HEK293 (cell line): ENCODE measurements around the gene MSMO1.
A peak's percentile ranks its signal among the peaks of the same experiment; 100 is the strongest.

Experiments
- CTCF ChIA-PET: fragments of 350-600 bp; formaldehyde crosslinking; extraction: SDS; loops from one replicate; lab custom pipeline; 2021; ENCODE audit warnings: antibody characterized with exemption; lab: Yijun Ruan, JAX
- POLR2A ChIA-PET: fragments of 300-600 bp; formaldehyde crosslinking; extraction: SDS; loops from one replicate; lab custom pipeline; 2020; ENCODE audit warnings: antibody characterized with exemption, inconsistent platforms; lab: Yijun Ruan, JAX
- H3K27ac ChIP-seq: fragments of 200-500 bp; sonication (Bioruptor generic); 2 replicates; pipeline ENCODE4 v1.5.1; 2014; ENCODE audit warnings: low read depth, low read length, control low read depth, inconsistent platforms; ENCODE audit errors: extremely low read depth
- H3K36me3 ChIP-seq, 2 experiments: fragments of 200-500 bp in 1 of 2; sonication (Bioruptor generic) in 1 of 2; 1 replicate in 1 of 2; 2 replicates in 1 of 2; pipeline ENCODE4 v1.5.1; 2014 to 2017; ENCODE audit warnings: inconsistent platforms in 2 of 2, low read length in 2 of 2; ENCODE audit not compliant: control insufficient read depth in 2 of 2, insufficient read depth in 1 of 2
- H3K4me1 ChIP-seq: fragments of 200-500 bp; sonication (Bioruptor generic); 2 replicates; pipeline ENCODE4 v1.5.1; 2014; ENCODE audit warnings: mild to moderate bottlenecking, low read length, inconsistent platforms; ENCODE audit not compliant: control insufficient read depth, insufficient read depth
- H3K4me3 ChIP-seq: 2 replicates; pipeline ENCODE4 v1.5.1; 2011; ENCODE audit warnings: low read depth, mild to moderate bottlenecking, control low read depth, low read length, moderate library complexity
- H3K9me3 ChIP-seq: fragments of 200-500 bp; sonication (Bioruptor generic); 2 replicates; pipeline ENCODE4 v1.5.1; 2014; ENCODE audit warnings: low read depth, low read length, inconsistent platforms; ENCODE audit not compliant: control insufficient read depth, insufficient read depth
- CTCF ChIP-seq: fragments of 450-650 bp; formaldehyde crosslinking; IDR thresholded peaks from 2 replicates; pipeline ENCODE4 v1.5.1; 2016; ENCODE audit warnings: missing biosample characterization, missing genetic modification characterization
- EGR2 ChIP-seq: fragments of 450-650 bp; formaldehyde crosslinking; IDR thresholded peaks from 2 replicates; pipeline ENCODE4 v1.5.1; 2016; ENCODE audit warnings: low read depth, missing biosample characterization, missing genetic modification characterization
- GLIS1 ChIP-seq: fragments of 450-650 bp; formaldehyde crosslinking; IDR thresholded peaks from 2 replicates; pipeline ENCODE4 v1.5.1; 2016; ENCODE audit warnings: missing biosample characterization, missing genetic modification characterization
- HIC1 ChIP-seq: fragments of 450-650 bp; formaldehyde crosslinking; IDR thresholded peaks from 2 replicates; pipeline ENCODE4 v1.5.1; 2016; ENCODE audit warnings: missing biosample characterization, missing genetic modification characterization
- KLF16 ChIP-seq: fragments of 450-650 bp; formaldehyde crosslinking; IDR thresholded peaks from 2 replicates; pipeline ENCODE4 v1.5.1; 2017; ENCODE audit warnings: missing biosample characterization, missing genetic modification characterization
- PRDM1 ChIP-seq: fragments of 450-650 bp; formaldehyde crosslinking; IDR thresholded peaks from 2 replicates; pipeline ENCODE4; 2016; ENCODE audit warnings: missing biosample characterization, missing genetic modification characterization
- SETDB1 ChIP-seq: IDR thresholded peaks from one replicate; pipeline ENCODE4 v1.6.1; 2017; ENCODE audit warnings: mild to moderate bottlenecking, low read length, moderate library complexity, mixed read lengths; ENCODE audit not compliant: insufficient read length
- TSHZ1 ChIP-seq: fragments of 450-650 bp; formaldehyde crosslinking; IDR thresholded peaks from 2 replicates; pipeline ENCODE4 v1.5.1; 2016; ENCODE audit warnings: missing biosample characterization, missing genetic modification characterization, borderline replicate concordance
- ZBTB26 ChIP-seq: fragments of 450-650 bp; formaldehyde crosslinking; optimal IDR thresholded peaks from 2 replicates; pipeline ENCODE3; 2016; ENCODE audit warnings: missing biosample characterization, mild to moderate bottlenecking, missing genetic modification characterization
- ZFP3 ChIP-seq: fragments of 450-650 bp; formaldehyde crosslinking; IDR thresholded peaks from 2 replicates; pipeline ENCODE4 v1.5.1; 2016; ENCODE audit warnings: low read depth, missing biosample characterization, missing genetic modification characterization
- ZNF112 ChIP-seq: fragments of 450-650 bp; formaldehyde crosslinking; IDR thresholded peaks from 2 replicates; pipeline ENCODE4 v1.5.0; 2017; ENCODE audit warnings: missing biosample characterization, missing genetic modification characterization
- ZNF335 ChIP-seq: fragments of 450-650 bp; formaldehyde crosslinking; conservative IDR thresholded peaks from 2 replicates; pipeline ENCODE4 v1.5.1; 2016; ENCODE audit warnings: missing biosample characterization, missing genetic modification characterization
- ZNF600 ChIP-seq: fragments of 450-650 bp; formaldehyde crosslinking; IDR thresholded peaks from 2 replicates; pipeline ENCODE4 v1.5.1; 2016; ENCODE audit warnings: missing biosample characterization, missing genetic modification characterization
- TF ChIP-seq, protein P1 (sequence below): fragments of 450-650 bp; formaldehyde crosslinking; IDR thresholded peaks from 2 replicates; pipeline ENCODE4 v1.5.1; 2017; ENCODE audit warnings: missing biosample characterization, missing genetic modification characterization

The MSMO1 gene

DNA sequence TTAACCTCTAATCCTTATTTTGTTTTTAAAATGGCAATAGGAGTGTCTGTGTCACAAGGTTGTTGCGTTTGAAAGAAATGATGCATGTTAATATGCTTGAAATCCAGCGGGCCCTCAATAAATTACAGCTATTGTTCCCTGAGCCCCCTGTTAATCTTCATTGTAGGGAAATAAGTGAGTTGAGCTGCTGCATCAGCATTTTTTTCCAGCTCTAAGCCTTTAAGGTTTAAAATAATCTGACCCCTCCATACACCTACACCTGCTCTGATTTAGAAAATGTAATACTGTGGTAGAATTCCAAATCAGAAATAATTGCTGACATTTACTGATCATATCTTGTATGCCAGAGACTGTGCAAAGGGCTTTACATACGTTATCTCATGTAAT, 2.6 kb upstream of the MSMO1 start (continued):
- no peak for TF ChIP-seq KLF16 (tag by site-specific recombination)

GRCh38 chr4:165325732-165326512, 1.5 kb upstream of the MSMO1 start:
- Histone ChIP-seq H3K4me1 (no peaks in the 10 kb centered on the region), H3K4me3 (no peak overlapping the region), H3K27ac (no peak overlapping the region), H3K36me3 (peaks cover 3 to 5% of the 10 kb centered on the region in 2 experiments; a peak in 2 of 3 replicates), H3K9me3 (no peaks in the 10 kb centered on the region)
- ChIA-PET POLR2A (no interaction called here), CTCF (no interaction called here)
- no peak for TF ChIP-seq TSHZ1 (tag by site-specific recombination)
- TF ChIP-seq SETDB1, result peak; percentile 29
- peak; percentile 57 for TF ChIP-seq ZNF335 (tag by site-specific recombination)
- no peak for TF ChIP-seq ZBTB26

DNA sequence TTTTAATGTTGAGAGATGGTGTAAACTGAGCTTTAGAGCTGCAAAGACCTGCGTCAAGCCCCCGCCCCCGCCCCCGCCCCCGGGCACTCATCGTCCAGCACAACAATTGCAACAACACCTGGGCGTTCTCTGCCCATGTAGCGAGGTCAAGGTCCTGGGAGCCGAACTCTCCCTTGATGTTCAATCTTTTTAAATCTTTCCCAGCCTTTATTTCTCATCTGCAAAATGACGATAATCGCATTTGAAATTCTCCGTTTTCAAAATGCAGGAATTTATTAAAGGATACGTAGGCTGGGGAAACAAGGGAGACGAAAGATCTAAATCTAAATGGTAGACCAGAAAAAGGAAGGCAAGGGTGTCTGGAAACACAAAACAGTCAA, 648 bp upstream of the MSMO1 start:
- TF ChIP-seq ZNF112 (tag by site-specific recombination) (no peak), ZNF600 (tag by site-specific recombination) (peak; percentile 15; the same call in 1 of the 2 replicates)
- H3K27ac ChIP-seq, result no peak overlapping the region; the same call in 1 of the 2 replicates
- no peaks in the 10 kb centered on the region for H3K9me3 ChIP-seq
- CTCF ChIA-PET, result interaction anchor here (0.7 to 1.0 kb wide), 2 partner anchors 95 to 195 kb away, joined by 3 to 5 read pairs; no protein-coding TSS in a partner anchor
- H3K36me3 ChIP-seq, result peaks cover 3 to 10% of the 10 kb centered on the region in 2 experiments; a peak in 2 of 3 replicates
- POLR2A ChIA-PET, result interaction anchor here (0.9 to 1.1 kb wide), 6 partner anchors 19 to 214 kb away, joined by 3 to 8 read pairs (median 4); partner anchors contain the start of genes CPE and TMEM192
- peak overlapping the region; percentile 48 for H3K4me3 ChIP-seq
- H3K4me1 ChIP-seq, result no peaks in the 10 kb centered on the region

- peak overlapping the region; percentile 97 for H3K4me3 ChIP-seq
- H3K27ac ChIP-seq, result peak overlapping the region; percentile 80; the same call in 1 of the 2 replicates
- CTCF ChIA-PET, result interaction anchor here (1.2 kb wide), 1 partner anchor 51 kb away, joined by 4 read pairs; the partner anchor contains the start of gene CPE
- no peaks in the 10 kb centered on the region for H3K9me3 ChIP-seq
- H3K36me3 ChIP-seq, result peaks cover 8 to 13% of the 10 kb centered on the region in 2 experiments; a peak in 2 of 3 replicates
- POLR2A ChIA-PET, result interaction anchor here (1.0 to 1.1 kb wide), 2 partner anchors 51 to 215 kb away, joined by 3 to 8 read pairs; partner anchors contain the start of genes CPE and TMEM192
- H3K4me1 ChIP-seq, result no peaks in the 10 kb centered on the region
- TF ChIP-seq HIC1 (0 out of 2 replicates have a peak, but pooled peaks have one; percentile 6), EGR2 (tag by site-specific recombination) (peak; percentile 23; the same call in 1 of the 2 replicates), ZFP3 (tag by site-specific recombination) (peak; percentile 90), PRDM1 (tag by site-specific recombination) (peak; percentile 46; the same call in 1 of the 2 replicates), ZNF600 (tag by site-specific recombination) (0 out of 2 replicates have a peak, but pooled peaks have one; percentile 17), ZNF335 (tag by site-specific recombination) (0 out of 2 replicates have a peak, but pooled peaks have one; percentile 5), GLIS1 (no peak), CTCF (tag by site-specific recombination) (no peak)
- TF ChIP-seq, protein P1, sequence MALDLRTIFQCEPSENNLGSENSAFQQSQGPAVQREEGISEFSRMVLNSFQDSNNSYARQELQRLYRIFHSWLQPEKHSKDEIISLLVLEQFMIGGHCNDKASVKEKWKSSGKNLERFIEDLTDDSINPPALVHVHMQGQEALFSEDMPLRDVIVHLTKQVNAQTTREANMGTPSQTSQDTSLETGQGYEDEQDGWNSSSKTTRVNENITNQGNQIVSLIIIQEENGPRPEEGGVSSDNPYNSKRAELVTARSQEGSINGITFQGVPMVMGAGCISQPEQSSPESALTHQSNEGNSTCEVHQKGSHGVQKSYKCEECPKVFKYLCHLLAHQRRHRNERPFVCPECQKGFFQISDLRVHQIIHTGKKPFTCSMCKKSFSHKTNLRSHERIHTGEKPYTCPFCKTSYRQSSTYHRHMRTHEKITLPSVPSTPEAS, result no peak
Observed at GRCh38 chr4:165328101-165328425, 594 bp downstream of the MSMO1 start.
